HuH-7.5 (cell line): Measurements from ENCODE around the gene TANC2.
"Not testable (repeated sequence)": the region's sequence is repeated elsewhere in the genome, so short reads cannot be mapped to it uniquely, and the experiment has no call there.

Source experiments
- DNase-seq: peaks from one replicate; pipeline ENCODE4 v3.0.0; 2011; ENCODE audit warnings: low spot score

TANC2 gene

GRCh38 chr17:62964506-62964905 is 1.5 kb upstream of the TANC2 start:
- peak; percentile 25 for DNase-seq

- peak; percentile 38 for DNase-seq
Observed at GRCh38 chr17:62965174-62965685, 805 bp upstream of the TANC2 start.

GRCh38 chr17:62966426-62967204 is 580 bp downstream of the TANC2 start:
- no peak for DNase-seq

- no peak for DNase-seq
Observed at GRCh38 chr17:62967205-62967529, 1.1 kb downstream of the TANC2 start.

GRCh38 chr17:62968445-62968923 is 2.4 kb downstream of the TANC2 start:
- peak; percentile 83 for DNase-seq

GRCh38 chr17:62970610-62971009 is 4.6 kb downstream of the TANC2 start:
- no peak for DNase-seq

- DNase-seq = no peak
Observed at GRCh38 chr17:62971853-62972252, 5.8 kb downstream of the TANC2 start.

GRCh38 chr17:62974788-62975187 is 8.8 kb downstream of the TANC2 start:
- DNase-seq = no peak

- no peak for DNase-seq
Observed at GRCh38 chr17:62975206-62975605, 9.2 kb downstream of the TANC2 start.

- DNase-seq = not testable (repeated sequence)
Observed at GRCh38 chr17:62976643-62977231, 10.7 kb downstream of the TANC2 start.

GRCh38 chr17:62980842-62981241 is 14.8 kb downstream of the TANC2 start:
- no peak for DNase-seq

GRCh38 chr17:62981933-62982332 is 15.9 kb downstream of the TANC2 start:
- DNase-seq = no peak

GRCh38 chr17:62984801-62985200 is 18.8 kb downstream of the TANC2 start:
- DNase-seq = no peak

GRCh38 chr17:62986549-62986948 is 20.5 kb downstream of the TANC2 start:
- no peak for DNase-seq

- DNase-seq = no peak
Observed at GRCh38 chr17:62987136-62987535, 21.1 kb downstream of the TANC2 start.

GRCh38 chr17:62989501-62989900 is 23.5 kb downstream of the TANC2 start:
- DNase-seq = no peak

- no peak for DNase-seq
Observed at GRCh38 chr17:62994931-62995330, 28.9 kb downstream of the TANC2 start.

- DNase-seq = peak; percentile 38
Observed at GRCh38 chr17:62995377-62995885, 29.4 kb downstream of the TANC2 start.

GRCh38 chr17:62996221-62996620 is 30.2 kb downstream of the TANC2 start:
- no peak for DNase-seq

GRCh38 chr17:62998166-62998565 is 32.1 kb downstream of the TANC2 start:
- DNase-seq = no peak

- no peak for DNase-seq
Observed at GRCh38 chr17:62998665-62999393, 32.8 kb downstream of the TANC2 start.

- DNase-seq = no peak
Observed at GRCh38 chr17:62999736-63000135, 33.7 kb downstream of the TANC2 start.
